ENCODE results near the gene PDIA5.

The PDIA5 gene

DNA sequence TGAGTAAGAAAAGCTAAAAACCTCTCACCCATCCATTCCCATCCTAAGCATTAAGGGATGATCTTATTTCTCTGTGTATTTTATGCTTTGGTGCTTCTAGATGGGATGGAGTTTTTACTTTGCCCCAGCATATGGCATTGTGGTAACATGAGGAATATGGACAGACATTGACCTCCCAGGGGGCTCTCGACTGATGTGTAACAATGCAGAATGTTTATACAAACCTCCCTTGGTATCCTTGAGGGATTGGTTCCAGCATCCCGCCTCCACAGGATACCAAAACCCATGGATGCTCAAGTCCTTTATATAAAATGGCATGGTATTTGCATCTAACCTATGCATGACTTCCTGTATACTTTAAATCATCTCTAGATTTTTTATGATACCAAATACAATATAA is 21.6 kb downstream of the PDIA5 start:
- peaks cover 15% of the 10 kb centered on the region for H4K20me1 ChIP-seq (ENCODE audit: insufficient read depth, low read length, poor library complexity, severe bottlenecking)
- TF ChIP-seq, protein P1, sequence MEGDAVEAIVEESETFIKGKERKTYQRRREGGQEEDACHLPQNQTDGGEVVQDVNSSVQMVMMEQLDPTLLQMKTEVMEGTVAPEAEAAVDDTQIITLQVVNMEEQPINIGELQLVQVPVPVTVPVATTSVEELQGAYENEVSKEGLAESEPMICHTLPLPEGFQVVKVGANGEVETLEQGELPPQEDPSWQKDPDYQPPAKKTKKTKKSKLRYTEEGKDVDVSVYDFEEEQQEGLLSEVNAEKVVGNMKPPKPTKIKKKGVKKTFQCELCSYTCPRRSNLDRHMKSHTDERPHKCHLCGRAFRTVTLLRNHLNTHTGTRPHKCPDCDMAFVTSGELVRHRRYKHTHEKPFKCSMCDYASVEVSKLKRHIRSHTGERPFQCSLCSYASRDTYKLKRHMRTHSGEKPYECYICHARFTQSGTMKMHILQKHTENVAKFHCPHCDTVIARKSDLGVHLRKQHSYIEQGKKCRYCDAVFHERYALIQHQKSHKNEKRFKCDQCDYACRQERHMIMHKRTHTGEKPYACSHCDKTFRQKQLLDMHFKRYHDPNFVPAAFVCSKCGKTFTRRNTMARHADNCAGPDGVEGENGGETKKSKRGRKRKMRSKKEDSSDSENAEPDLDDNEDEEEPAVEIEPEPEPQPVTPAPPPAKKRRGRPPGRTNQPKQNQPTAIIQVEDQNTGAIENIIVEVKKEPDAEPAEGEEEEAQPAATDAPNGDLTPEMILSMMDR (conservative IDR thresholded peaks at IDR 0.05; ENCODE audit: low read length) = no peak
- no peak for TF ChIP-seq EZH2phosphoT487 (IDR thresholded peaks at IDR 0.05; ENCODE audit: borderline replicate concordance)
- no peaks in the 10 kb centered on the region for H3K9me3 ChIP-seq (ENCODE audit: insufficient read depth, low read depth, low read length)
- H3K4me2 ChIP-seq (ENCODE audit: low read depth, low read length, poor library complexity, severe bottlenecking) = no peak overlapping the region
- H3K4me1 ChIP-seq (ENCODE audit: insufficient read depth, low read length, poor library complexity, severe bottlenecking) = peaks cover 70% of the 10 kb centered on the region
- H3K9ac ChIP-seq (ENCODE audit: low read depth, low read length, poor library complexity, severe bottlenecking) = no peak overlapping the region
- peaks cover 44% of the 10 kb centered on the region; the same call in 1 of the 2 replicates for H3K36me3 ChIP-seq (ENCODE audit: insufficient read depth, low read length)
- peaks cover 95% of the 10 kb centered on the region for H3K79me2 ChIP-seq (ENCODE audit: insufficient read depth, low read length)
- H3K9me2 ChIP-seq (replicated peaks; ENCODE audit: low read depth, low read length) = no peaks in the 10 kb centered on the region
- H3K27me3 ChIP-seq (ENCODE audit: insufficient read depth, low read length, poor library complexity, severe bottlenecking) = no peaks in the 10 kb centered on the region
- peaks cover 7% of the 10 kb centered on the region; the same call in 1 of the 2 replicates for H3F3A ChIP-seq (ENCODE audit: low read depth)
- H3K4me3 ChIP-seq (ENCODE audit: low read length, poor library complexity, severe bottlenecking) = no peak overlapping the region
- H2AFZ ChIP-seq (ENCODE audit: low read length) = no peak overlapping the region

DNA sequence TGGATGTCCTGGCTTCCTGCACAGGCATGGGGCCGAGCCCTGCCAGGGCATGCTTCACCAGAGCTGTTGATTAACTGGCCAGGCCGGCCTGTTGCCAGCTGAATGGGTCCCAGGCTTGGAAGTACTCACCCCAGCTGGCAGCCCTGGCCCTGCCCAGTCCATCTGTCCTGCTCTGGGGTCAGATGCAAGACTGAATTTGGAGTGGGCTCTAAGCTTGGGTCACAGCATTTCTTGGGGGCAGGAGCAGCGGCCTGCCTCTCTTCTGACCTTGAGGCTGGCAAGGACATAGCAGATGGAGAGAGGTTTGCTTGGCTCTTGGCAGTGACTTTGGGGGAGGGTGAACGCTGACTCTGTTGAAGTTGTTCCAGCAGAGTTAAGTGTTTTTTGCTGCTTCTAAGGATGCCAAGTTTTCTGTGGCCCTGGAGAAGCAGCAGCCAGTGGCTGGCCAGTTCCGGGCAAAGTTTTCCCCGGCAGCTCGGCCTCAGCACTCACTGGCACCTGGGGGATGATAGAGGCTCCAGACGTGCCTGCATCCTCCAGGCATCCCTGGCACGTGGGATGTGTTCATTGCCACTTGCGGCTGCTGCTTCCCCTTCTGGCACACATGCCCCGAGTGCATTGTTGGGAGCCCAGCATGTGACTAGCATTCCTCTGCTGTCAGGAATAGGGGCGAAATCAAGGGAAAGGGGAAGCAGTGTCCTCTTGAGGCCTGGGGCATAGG is 22.9 kb downstream of the PDIA5 start:
- peaks cover 15% of the 10 kb centered on the region for H4K20me1 ChIP-seq (ENCODE audit: insufficient read depth, low read length, poor library complexity, severe bottlenecking)

DNA sequence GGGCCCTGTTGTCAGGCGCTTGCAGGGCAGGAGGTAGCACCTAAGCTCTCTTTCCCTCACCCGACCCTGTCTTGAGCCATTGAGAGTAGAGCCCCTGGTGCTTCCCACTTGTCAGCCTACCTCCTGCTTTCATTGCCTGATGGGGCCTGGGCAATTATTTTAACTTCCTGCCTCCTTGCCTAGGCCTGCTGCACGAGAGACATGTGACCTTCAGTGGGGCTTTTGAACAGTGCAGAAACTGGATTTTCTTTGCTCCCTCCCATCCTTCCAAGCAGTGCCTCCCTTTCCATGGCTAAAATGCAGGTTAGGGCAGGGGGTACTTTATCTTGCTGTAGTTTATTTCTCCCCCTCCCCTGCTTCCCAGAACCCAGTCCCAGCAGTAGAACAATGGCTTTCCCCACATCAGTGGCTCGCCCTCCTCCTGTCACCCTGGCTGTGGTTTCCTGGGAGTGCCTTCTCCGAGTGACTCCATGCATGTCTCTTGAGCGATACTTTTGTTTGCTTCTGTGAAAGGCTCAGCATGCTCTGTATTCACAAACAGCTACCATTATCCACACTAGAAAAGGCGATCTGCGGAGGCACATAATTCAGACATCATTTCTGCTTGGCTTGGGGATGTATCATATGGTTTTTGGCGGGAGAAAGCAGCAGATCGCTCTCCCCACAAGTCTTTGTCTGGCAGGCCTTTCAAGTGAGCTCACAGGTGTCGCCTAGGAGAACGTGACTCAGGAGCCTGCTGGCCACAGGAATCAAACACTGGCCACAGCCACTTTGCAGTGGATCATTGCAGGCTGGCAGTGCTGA is 24.1 kb downstream of the PDIA5 start:
- Histone ChIP-seq H3K36me3 (ENCODE audit: insufficient read depth, low read length) (peaks cover 68% of the 10 kb centered on the region; the same call in 1 of the 2 replicates), H3K4me2 (ENCODE audit: low read depth, low read length, poor library complexity, severe bottlenecking) (peak overlapping the region; percentile 26)

More for the DNA sequence above, 22.9 kb downstream of the PDIA5 start:
- H3K79me2 ChIP-seq (ENCODE audit: insufficient read depth, low read length) = peaks cover 87% of the 10 kb centered on the region
- peaks cover 7% of the 10 kb centered on the region; the same call in 1 of the 2 replicates for H3F3A ChIP-seq (ENCODE audit: low read depth)
- peak overlapping the region; percentile 15 for H3K9ac ChIP-seq (ENCODE audit: low read depth, low read length, poor library complexity, severe bottlenecking)
- peaks cover 60% of the 10 kb centered on the region for H3K4me1 ChIP-seq (ENCODE audit: insufficient read depth, low read length, poor library complexity, severe bottlenecking)
- peak overlapping the region; percentile 26 for H3K4me2 ChIP-seq (ENCODE audit: low read depth, low read length, poor library complexity, severe bottlenecking)
- H3K9me3 ChIP-seq (ENCODE audit: insufficient read depth, low read depth, low read length) = no peaks in the 10 kb centered on the region
- no peak overlapping the region for H3K4me3 ChIP-seq (ENCODE audit: low read length, poor library complexity, severe bottlenecking)
- peaks cover 58% of the 10 kb centered on the region; the same call in 1 of the 2 replicates for H3K36me3 ChIP-seq (ENCODE audit: insufficient read depth, low read length)
- no peak for TF ChIP-seq EZH2phosphoT487 (IDR thresholded peaks at IDR 0.05; ENCODE audit: borderline replicate concordance)
- TF ChIP-seq, protein P1 (conservative IDR thresholded peaks at IDR 0.05; ENCODE audit: low read length) = no peak
- H3K9me2 ChIP-seq (replicated peaks; ENCODE audit: low read depth, low read length) = no peaks in the 10 kb centered on the region
- H3K27me3 ChIP-seq (ENCODE audit: insufficient read depth, low read length, poor library complexity, severe bottlenecking) = no peaks in the 10 kb centered on the region
- no peak overlapping the region for H2AFZ ChIP-seq (ENCODE audit: low read length)

More for the DNA sequence above, 24.1 kb downstream of the PDIA5 start:
- Histone ChIP-seq H3K79me2 (ENCODE audit: insufficient read depth, low read length) (peaks cover 85% of the 10 kb centered on the region), H3K4me3 (ENCODE audit: low read length, poor library complexity, severe bottlenecking) (no peak overlapping the region), H3K27me3 (ENCODE audit: insufficient read depth, low read length, poor library complexity, severe bottlenecking) (no peaks in the 10 kb centered on the region), H3K9ac (ENCODE audit: low read depth, low read length, poor library complexity, severe bottlenecking) (peak overlapping the region; percentile 55), H3K9me3 (ENCODE audit: insufficient read depth, low read depth, low read length) (no peaks in the 10 kb centered on the region), H3F3A (ENCODE audit: low read depth) (no peaks in the 10 kb centered on the region), H4K20me1 (ENCODE audit: insufficient read depth, low read length, poor library complexity, severe bottlenecking) (peaks cover 11% of the 10 kb centered on the region), H2AFZ (ENCODE audit: low read length) (no peak overlapping the region), H3K4me1 (ENCODE audit: insufficient read depth, low read length, poor library complexity, severe bottlenecking) (peaks cover 49% of the 10 kb centered on the region), H3K9me2 (replicated peaks; ENCODE audit: low read depth, low read length) (no peaks in the 10 kb centered on the region)
- TF ChIP-seq, protein P1 (conservative IDR thresholded peaks at IDR 0.05; ENCODE audit: low read length) = no peak
- no peak for TF ChIP-seq EZH2phosphoT487 (IDR thresholded peaks at IDR 0.05; ENCODE audit: borderline replicate concordance)

All from Loucy (cell line).